ENCODE data around the gene DZANK1.
"Not testable (repeated sequence)": the region's sequence is repeated elsewhere in the genome, so short reads cannot be mapped to it uniquely, and the experiment has no call there.

Gene DZANK1

GRCh38 chr20:18466894-18467730 is at the start of gene DZANK1, which contains the start of gene POLR3F:
Gene DZANK1, minus strand, starts transcription at chr20:18467030. Its CDS starts 1,672 bp downstream, at chr20:18465358.
Gene POLR3F, plus strand, starts transcription at chr20:18467390. Its CDS starts 117 bp downstream, at chr20:18467507.
- peak; percentile 97 for DNase-seq
- in situ Hi-C loops (cut with MboI; ENCODE audit: low pct_unique_long_range_greater_than_20kb, low sequenced_read_pairs): no loop called here

- DNase-seq: no peak
- in situ Hi-C loops (cut with MboI; ENCODE audit: low pct_unique_long_range_greater_than_20kb, low sequenced_read_pairs): no loop called here
These were observed 49.1 kb upstream of the DZANK1 start for GRCh38 chr20:18515973-18516372.

GRCh38 chr20:18514127-18514526 is 47.3 kb upstream of the DZANK1 start:
- in situ Hi-C loops (cut with MboI; ENCODE audit: low pct_unique_long_range_greater_than_20kb, low sequenced_read_pairs): no loop called here
- DNase-seq: no peak

- in situ Hi-C loops (cut with MboI; ENCODE audit: low pct_unique_long_range_greater_than_20kb, low sequenced_read_pairs): no loop called here
- no peak for DNase-seq
These were observed 46.4 kb upstream of the DZANK1 start for GRCh38 chr20:18513208-18513607.

GRCh38 chr20:18511571-18511970 is 44.7 kb upstream of the DZANK1 start:
- in situ Hi-C loops (cut with MboI; ENCODE audit: low pct_unique_long_range_greater_than_20kb, low sequenced_read_pairs): no loop called here
- DNase-seq: peak; percentile 4

- in situ Hi-C loops (cut with MboI; ENCODE audit: low pct_unique_long_range_greater_than_20kb, low sequenced_read_pairs): no loop called here
- peak; percentile 98 for DNase-seq
These were observed 40.7 kb upstream of the DZANK1 start, which contains the start of gene SEC23B for GRCh38 chr20:18507218-18508191. Gene SEC23B, plus strand, starts transcription at chr20:18507940. Its CDS starts 2,896 bp downstream, at chr20:18510836.

- in situ Hi-C loops (cut with MboI; ENCODE audit: low pct_unique_long_range_greater_than_20kb, low sequenced_read_pairs): no loop called here
These were observed 39.9 kb upstream of the DZANK1 start for GRCh38 chr20:18506744-18507143.

GRCh38 chr20:18504479-18505060 is 37.7 kb upstream of the DZANK1 start:
- DNase-seq: no peak
- in situ Hi-C loops (cut with MboI; ENCODE audit: low pct_unique_long_range_greater_than_20kb, low sequenced_read_pairs): no loop called here

More at GRCh38 chr20:18506744-18507143, 39.9 kb upstream of the DZANK1 start:
- DNase-seq: no peak

- in situ Hi-C loops (cut with MboI; ENCODE audit: low pct_unique_long_range_greater_than_20kb, low sequenced_read_pairs); DNase-seq: not testable (repeated sequence)
These were observed 34.8 kb upstream of the DZANK1 start for GRCh38 chr20:18501672-18502071.

- in situ Hi-C loops (cut with MboI; ENCODE audit: low pct_unique_long_range_greater_than_20kb, low sequenced_read_pairs): no loop called here
- DNase-seq: no peak
These were observed 30.8 kb upstream of the DZANK1 start for GRCh38 chr20:18497603-18498002.

- in situ Hi-C loops (cut with MboI; ENCODE audit: low pct_unique_long_range_greater_than_20kb, low sequenced_read_pairs): no loop called here
- peak; percentile 82 for DNase-seq
These were observed 30.1 kb upstream of the DZANK1 start, which contains the start of gene RBBP9 for GRCh38 chr20:18496740-18497592. Gene RBBP9, minus strand, starts transcription at chr20:18497225. Its CDS starts 58 bp downstream, at chr20:18497167.

GRCh38 chr20:18496042-18496441 is 29.2 kb upstream of the DZANK1 start:
- DNase-seq: peak; percentile 4
- in situ Hi-C loops (cut with MboI; ENCODE audit: low pct_unique_long_range_greater_than_20kb, low sequenced_read_pairs): no loop called here

GRCh38 chr20:18488301-18488700 is 21.5 kb upstream of the DZANK1 start:
- in situ Hi-C loops (cut with MboI; ENCODE audit: low pct_unique_long_range_greater_than_20kb, low sequenced_read_pairs): no loop called here
- no peak for DNase-seq

- in situ Hi-C loops (cut with MboI; ENCODE audit: low pct_unique_long_range_greater_than_20kb, low sequenced_read_pairs): no loop called here
- DNase-seq: no peak
These were observed 14.8 kb upstream of the DZANK1 start for GRCh38 chr20:18481596-18481995.

- no peak for DNase-seq
These were observed 11.0 kb upstream of the DZANK1 start for GRCh38 chr20:18477821-18478220.

GRCh38 chr20:18477218-18477617 is 10.4 kb upstream of the DZANK1 start:
- in situ Hi-C loops (cut with MboI; ENCODE audit: low pct_unique_long_range_greater_than_20kb, low sequenced_read_pairs): no loop called here
- no peak for DNase-seq

More at GRCh38 chr20:18477821-18478220, 11.0 kb upstream of the DZANK1 start:
- in situ Hi-C loops (cut with MboI; ENCODE audit: low pct_unique_long_range_greater_than_20kb, low sequenced_read_pairs): no loop called here

GRCh38 chr20:18466574-18466893 is 296 bp downstream of the DZANK1 start:
- no peak for DNase-seq

GRCh38 chr20:18465536-18466200 is 1.2 kb downstream of the DZANK1 start:
- in situ Hi-C loops (cut with MboI; ENCODE audit: low pct_unique_long_range_greater_than_20kb, low sequenced_read_pairs): no loop called here

More at GRCh38 chr20:18466574-18466893, 296 bp downstream of the DZANK1 start:
- in situ Hi-C loops (cut with MboI; ENCODE audit: low pct_unique_long_range_greater_than_20kb, low sequenced_read_pairs): no loop called here

More at GRCh38 chr20:18465536-18466200, 1.2 kb downstream of the DZANK1 start:
- DNase-seq: no peak
